ENCODE measurements around the gene CNGA4. TPM values are rescaled to one million over a fixed set of nuclear protein-coding genes. Genes with fewer than 3 reads are reported as not detected.
"Not testable (repeated sequence)": the region's sequence is repeated elsewhere in the genome, so short reads cannot be mapped to it uniquely, and the experiment has no call there.

Gene CNGA4
- polyA plus RNA-seq, 4 donors, result 0.09 to 0.34 (median 0.27) TPM

GRCh38 chr11:6225024-6225423 is 13.9 kb upstream of the CNGA4 start:
- no peak for DNase-seq (ENCODE audit: low read depth in 4 of 4, low spot score in 3 of 4)

GRCh38 chr11:6225896-6226295 is 13.0 kb upstream of the CNGA4 start:
- no peak for DNase-seq (ENCODE audit: low read depth in 4 of 4, low spot score in 3 of 4)

- DNase-seq (ENCODE audit: low read depth in 4 of 4, low spot score in 3 of 4), result no peak
Observed at GRCh38 chr11:6228520-6228919, 10.4 kb upstream of the CNGA4 start.

GRCh38 chr11:6229911-6230310 is 9.0 kb upstream of the CNGA4 start:
- no peak for DNase-seq (ENCODE audit: low read depth in 4 of 4, low spot score in 3 of 4)

GRCh38 chr11:6232899-6233298 is 6.0 kb upstream of the CNGA4 start:
- no peak for DNase-seq (ENCODE audit: low read depth in 4 of 4, low spot score in 3 of 4)

GRCh38 chr11:6233984-6234386 is 4.9 kb upstream of the CNGA4 start:
- no peak for DNase-seq (ENCODE audit: low read depth in 4 of 4, low spot score in 3 of 4)

GRCh38 chr11:6234387-6235107 is 4.3 kb upstream of the CNGA4 start, which contains the start of gene FHIP1B:
TSS of gene FHIP1B (minus strand) at chr11:6234636. CDS start at chr11:6224516, 10,120 bp downstream.
- peak; percentile 98 to 100 (median 98) for DNase-seq (ENCODE audit: low read depth in 4 of 4, low spot score in 3 of 4)

- no peak for DNase-seq (ENCODE audit: low read depth in 4 of 4, low spot score in 3 of 4)
Observed at GRCh38 chr11:6237266-6237665, 1.6 kb upstream of the CNGA4 start.

GRCh38 chr11:6237761-6238302 is 1.1 kb upstream of the CNGA4 start:
- no peak for DNase-seq (ENCODE audit: low read depth in 4 of 4, low spot score in 3 of 4)

GRCh38 chr11:6240139-6240538 is 1.2 kb downstream of the CNGA4 start:
- no peak for DNase-seq (ENCODE audit: low read depth in 4 of 4, low spot score in 3 of 4)

GRCh38 chr11:6240781-6241180 is 1.9 kb downstream of the CNGA4 start:
- DNase-seq (ENCODE audit: low read depth in 4 of 4, low spot score in 3 of 4), result no peak

GRCh38 chr11:6241316-6241715 is 2.4 kb downstream of the CNGA4 start:
- DNase-seq (ENCODE audit: low read depth in 4 of 4, low spot score in 3 of 4), result no peak

GRCh38 chr11:6245536-6245935 is 6.6 kb downstream of the CNGA4 start:
- DNase-seq (ENCODE audit: low read depth in 4 of 4, low spot score in 3 of 4), result no peak

GRCh38 chr11:6248248-6248647 is 9.4 kb downstream of the CNGA4 start:
- DNase-seq (ENCODE audit: low read depth in 4 of 4, low spot score in 3 of 4), result no peak

GRCh38 chr11:6248897-6249296 is 10.0 kb downstream of the CNGA4 start:
- not testable (repeated sequence) for DNase-seq (ENCODE audit: low read depth in 4 of 4, low spot score in 3 of 4)

- DNase-seq (ENCODE audit: low read depth in 4 of 4, low spot score in 3 of 4), result no peak
Observed at GRCh38 chr11:6249770-6250555, 11.1 kb downstream of the CNGA4 start.

GRCh38 chr11:6251120-6251733 is 12.3 kb downstream of the CNGA4 start:
- peak in 2 of 4 donors; percentile 52 to 59 for DNase-seq (ENCODE audit: low read depth in 4 of 4, low spot score in 3 of 4)

GRCh38 chr11:6251990-6252473 is 13.1 kb downstream of the CNGA4 start:
- no peak for DNase-seq (ENCODE audit: low read depth in 4 of 4, low spot score in 3 of 4)

- DNase-seq (ENCODE audit: low read depth in 4 of 4, low spot score in 3 of 4), result no peak
Observed at GRCh38 chr11:6253197-6253596, 14.3 kb downstream of the CNGA4 start.

- DNase-seq (ENCODE audit: low read depth in 4 of 4, low spot score in 3 of 4), result no peak
Observed at GRCh38 chr11:6258141-6258540, 19.3 kb downstream of the CNGA4 start.

- DNase-seq (ENCODE audit: low read depth in 4 of 4, low spot score in 3 of 4), result no peak
Observed at GRCh38 chr11:6258571-6259081, 19.7 kb downstream of the CNGA4 start.
